GM12864 (cell line): ENCODE results near the gene CALM3.

Source experiments
- DNase-seq: peaks from one replicate; pipeline ENCODE4 v3.0.0-alpha.2; 2011; ENCODE audit warnings: low read depth
- H3K4me3 ChIP-seq: 2 replicates; pipeline ENCODE4 v1.5.1; 2011; ENCODE audit warnings: mild to moderate bottlenecking, low read depth, low read length, control low read depth
- TF ChIP-seq, protein P1 (sequence below): IDR thresholded peaks from 2 replicates; pipeline ENCODE4 v1.5.1; 2011; ENCODE audit warnings: low read depth, mild to moderate bottlenecking, moderate library complexity, low read length, control low read depth, inconsistent platforms; ENCODE audit errors: missing control alignments

The CALM3 gene

DNA sequence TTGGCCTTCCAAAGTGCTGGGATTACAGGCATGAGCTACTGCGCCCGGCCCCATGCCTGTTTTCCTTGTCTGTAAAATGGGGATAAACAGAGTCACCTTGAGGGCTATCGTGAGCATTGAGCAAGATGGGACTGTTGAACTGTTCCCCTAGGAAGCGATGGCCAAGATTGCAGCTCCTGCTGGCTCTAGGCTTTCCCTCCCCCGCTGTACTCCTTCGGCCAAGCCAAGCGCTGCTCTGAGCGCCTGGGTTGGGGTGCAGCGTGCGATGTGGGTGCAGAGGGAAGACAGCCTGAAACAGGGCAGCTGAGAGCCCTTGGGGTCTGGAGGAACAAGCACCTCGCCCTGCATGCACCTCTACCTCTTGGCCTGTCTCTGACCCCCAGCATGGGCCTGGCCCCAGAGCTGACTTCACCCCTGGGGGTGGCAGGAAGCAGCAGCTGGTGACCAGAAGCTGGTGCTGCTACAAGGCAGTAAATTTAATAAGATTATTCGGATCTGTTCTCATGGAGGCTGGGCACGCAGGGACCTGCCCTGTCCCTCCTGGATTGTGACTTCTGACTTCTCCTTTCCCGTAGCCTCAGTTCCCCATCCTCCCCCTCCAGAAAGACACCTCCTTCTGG, 29.6 kb downstream of the CALM3 start:
- TF ChIP-seq, protein P1, sequence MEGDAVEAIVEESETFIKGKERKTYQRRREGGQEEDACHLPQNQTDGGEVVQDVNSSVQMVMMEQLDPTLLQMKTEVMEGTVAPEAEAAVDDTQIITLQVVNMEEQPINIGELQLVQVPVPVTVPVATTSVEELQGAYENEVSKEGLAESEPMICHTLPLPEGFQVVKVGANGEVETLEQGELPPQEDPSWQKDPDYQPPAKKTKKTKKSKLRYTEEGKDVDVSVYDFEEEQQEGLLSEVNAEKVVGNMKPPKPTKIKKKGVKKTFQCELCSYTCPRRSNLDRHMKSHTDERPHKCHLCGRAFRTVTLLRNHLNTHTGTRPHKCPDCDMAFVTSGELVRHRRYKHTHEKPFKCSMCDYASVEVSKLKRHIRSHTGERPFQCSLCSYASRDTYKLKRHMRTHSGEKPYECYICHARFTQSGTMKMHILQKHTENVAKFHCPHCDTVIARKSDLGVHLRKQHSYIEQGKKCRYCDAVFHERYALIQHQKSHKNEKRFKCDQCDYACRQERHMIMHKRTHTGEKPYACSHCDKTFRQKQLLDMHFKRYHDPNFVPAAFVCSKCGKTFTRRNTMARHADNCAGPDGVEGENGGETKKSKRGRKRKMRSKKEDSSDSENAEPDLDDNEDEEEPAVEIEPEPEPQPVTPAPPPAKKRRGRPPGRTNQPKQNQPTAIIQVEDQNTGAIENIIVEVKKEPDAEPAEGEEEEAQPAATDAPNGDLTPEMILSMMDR, result no peak
- no peak overlapping the region for H3K4me3 ChIP-seq
- no peak for DNase-seq

DNA sequence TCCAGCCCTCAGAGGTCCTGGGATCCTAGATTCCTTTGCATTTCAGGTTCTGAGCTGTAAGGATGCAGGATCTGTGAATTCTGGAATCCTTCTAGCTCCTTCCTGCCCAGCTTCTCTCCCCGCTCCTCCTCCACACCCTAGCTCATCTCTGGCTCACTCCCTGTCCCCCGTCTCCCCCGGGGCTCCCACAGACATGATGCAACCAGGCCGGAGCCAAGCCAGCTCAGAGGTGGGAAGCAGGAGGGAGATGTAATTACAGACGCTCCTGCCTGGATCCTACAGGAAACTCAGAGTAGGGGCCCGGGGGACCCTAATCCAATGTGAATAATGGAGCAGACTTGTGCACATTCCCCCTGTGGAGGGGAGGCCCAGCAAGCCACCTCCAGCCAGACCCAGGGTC, 30.4 kb downstream of the CALM3 start:
- no peak for DNase-seq
- H3K4me3 ChIP-seq, result no peak overlapping the region
- TF ChIP-seq, protein P1, result no peak

DNA sequence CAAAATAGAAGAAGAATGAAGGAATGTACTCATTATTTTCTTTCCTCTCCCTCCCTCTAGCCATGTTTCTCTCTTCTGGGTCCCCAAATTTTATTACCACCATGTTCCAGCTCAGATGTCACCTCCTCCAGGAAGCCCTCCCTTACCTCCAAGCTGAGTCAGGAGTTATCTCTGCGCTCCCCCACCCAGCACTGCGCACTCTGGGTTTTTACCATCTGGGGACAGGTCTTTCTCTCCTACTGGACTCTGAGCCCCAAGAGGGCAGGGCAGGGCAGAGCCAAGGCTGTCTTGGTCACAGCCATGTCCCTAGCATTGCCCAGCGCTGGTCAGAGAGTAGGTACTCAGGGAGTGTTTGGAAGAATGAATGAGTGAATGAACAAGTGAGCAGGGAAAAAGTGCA, 32.0 kb downstream of the CALM3 start:
- no peak overlapping the region for H3K4me3 ChIP-seq
- no peak for DNase-seq
- TF ChIP-seq, protein P1, result no peak

DNA sequence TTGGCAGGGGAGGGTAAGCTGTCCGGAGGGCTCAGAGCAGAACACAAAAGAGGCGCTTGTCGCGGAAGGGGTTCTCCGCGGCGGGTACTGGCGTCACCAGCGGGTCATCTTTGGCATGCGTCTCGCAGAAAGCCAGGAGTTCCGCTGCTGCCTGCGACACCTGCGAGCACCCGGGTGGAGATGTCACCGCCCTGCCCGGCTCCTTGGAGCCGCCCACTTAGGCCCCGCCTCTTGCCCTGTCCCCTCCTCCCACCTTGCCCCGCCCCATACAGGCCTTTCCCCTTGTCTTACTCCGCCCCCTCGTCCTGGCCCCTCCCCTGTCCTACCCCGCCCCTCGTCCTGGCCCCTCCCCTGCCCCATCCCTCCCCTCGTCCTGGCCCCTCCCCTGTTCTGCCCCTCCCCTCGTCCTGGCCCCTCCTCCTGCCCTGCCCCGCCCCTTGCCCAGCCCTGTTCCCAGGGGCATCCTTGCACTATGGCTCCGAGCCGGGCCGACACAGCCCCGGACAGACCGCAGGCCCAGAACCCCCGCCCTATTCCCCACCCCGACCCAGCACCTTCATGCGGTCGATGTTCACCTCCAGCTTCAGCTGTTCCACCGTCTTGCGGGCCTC, 33.0 kb downstream of the CALM3 start:
- peak overlapping the region; percentile 34 for H3K4me3 ChIP-seq
- TF ChIP-seq, protein P1, result no peak
- peak; percentile 64 for DNase-seq

DNA sequence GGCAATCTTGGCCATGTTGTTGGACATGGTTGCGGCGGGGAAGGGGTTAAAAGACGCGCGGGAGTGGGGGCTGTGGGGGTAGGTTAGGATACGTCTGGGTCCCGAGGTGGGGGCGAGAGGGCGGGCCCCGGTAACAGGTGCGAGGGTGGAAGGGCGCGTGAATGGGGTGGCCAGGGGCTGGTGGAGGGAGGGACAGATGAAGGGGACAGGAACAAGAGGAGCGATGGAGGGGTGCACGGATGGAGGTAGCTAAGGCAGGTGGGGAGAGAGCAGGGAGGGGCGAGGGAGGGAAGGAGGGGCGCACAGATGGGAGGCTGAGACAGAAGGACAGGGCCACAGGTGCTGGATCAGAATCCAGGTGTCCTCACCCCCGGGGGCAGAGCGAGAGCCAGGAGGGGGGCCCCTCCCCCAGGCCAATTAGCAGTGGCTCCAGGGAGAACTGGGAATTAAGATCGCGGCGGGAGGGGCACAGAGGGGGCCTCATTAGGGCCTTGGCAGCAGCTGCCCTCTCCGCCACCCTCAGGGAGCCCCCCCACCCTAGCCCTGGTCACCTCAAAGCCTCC, 33.6 kb downstream of the CALM3 start:
- H3K4me3 ChIP-seq, result no peak overlapping the region; the same call in 1 of the 2 replicates
- TF ChIP-seq, protein P1, result no peak
- no peak for DNase-seq

DNA sequence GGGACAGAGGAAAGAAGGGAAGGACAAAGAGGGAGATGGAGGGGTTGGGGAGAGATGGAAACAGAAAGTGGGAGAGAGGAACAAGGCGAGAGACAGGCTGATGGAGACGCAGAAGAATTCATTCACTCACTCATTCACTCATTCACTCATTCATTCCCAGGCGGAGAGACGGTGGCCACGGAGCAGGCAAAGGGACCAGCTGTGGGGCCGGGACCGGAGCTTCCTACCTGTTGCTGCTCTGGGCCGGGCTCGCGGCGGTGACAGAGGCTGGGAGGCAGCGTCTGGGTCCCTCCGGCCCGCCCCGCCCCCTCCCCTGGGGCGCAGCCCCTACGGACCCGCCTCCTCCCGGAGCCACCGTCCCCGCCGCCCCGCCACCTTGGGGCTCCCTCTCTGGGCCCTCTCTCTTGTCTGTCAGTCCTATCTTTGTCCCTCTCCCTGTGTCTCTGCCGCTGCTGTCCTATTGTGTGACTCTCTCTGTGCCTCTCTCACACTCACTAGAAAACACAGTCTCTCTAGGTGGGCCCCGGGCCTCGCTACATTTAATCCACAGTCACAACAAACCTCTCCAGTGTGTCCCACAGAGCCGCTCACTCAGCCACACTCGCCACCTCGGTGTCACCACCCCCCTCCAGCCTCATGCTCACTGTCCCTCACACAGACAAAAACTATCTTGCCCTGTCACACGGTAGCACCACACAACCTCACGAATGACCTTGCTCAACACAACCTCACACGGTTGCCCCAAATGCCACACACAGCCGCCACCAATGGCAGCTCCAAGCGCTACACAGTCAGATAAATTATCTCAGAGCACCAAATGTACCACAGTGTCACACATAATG, 35.0 kb downstream of the CALM3 start, which contains the start of gene GNG8:
Gene GNG8, minus strand, starts transcription at position 283 of the 842 bp plus-strand sequence. CDS start 1,520 bp downstream, outside the sequence.
- no peak within 1 kb of the TSS for H3K4me3 ChIP-seq
- TF ChIP-seq, protein P1, result no peak
- DNase-seq, result no peak
